ENCODE data around the gene PDXDC1.
"Not testable (repeated sequence)": the region's sequence is repeated elsewhere in the genome, so short reads cannot be mapped to it uniquely, and the experiment has no call there.

PDXDC1 gene

DNA sequence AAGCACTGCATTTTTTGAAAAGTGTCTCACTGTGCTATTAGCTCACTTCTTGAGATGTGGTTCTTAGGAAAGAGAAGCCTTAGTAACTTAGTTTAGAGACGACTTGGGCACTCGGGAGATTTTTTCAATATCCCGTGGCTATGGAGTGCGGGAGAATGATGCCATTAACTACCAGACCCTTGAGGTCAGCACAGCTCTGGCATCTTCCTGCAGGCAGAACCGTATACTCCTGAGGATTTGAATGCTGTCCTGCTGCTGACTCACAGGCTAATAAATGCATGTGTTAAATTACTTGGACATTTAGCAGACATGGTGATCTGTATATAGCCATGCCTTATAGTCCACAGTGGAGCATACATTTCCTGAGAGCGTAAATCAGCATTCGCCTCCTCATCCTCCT, 46.6 kb downstream of the PDXDC1 start:
- not testable (repeated sequence) for H3K9me3 ChIP-seq (ENCODE audit: severe bottlenecking); H3K27ac ChIP-seq; DNase-seq

DNA sequence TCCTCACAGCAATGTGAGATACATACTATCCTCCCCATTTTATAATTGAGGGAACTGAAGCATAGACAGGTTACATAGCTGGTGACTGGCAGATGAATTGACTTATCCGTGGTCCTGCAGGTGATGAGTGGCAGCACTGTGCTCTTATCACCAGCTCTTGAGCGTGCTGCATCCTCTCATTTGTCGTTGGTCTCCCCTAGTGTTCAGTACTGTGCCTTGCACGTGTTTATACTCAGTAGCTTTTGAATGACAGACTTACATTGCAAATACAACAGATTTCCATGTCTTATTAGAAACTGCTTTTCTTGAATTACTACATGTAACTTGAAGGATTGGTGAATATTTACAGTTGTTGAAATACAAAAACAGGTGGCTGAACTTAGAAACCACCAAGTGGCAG, 47.4 kb downstream of the PDXDC1 start:
- H3K36me3 ChIP-seq = peaks cover 40% of the 10 kb centered on the region
- not testable (repeated sequence) for H3K9me3 ChIP-seq (ENCODE audit: severe bottlenecking); H3K27ac ChIP-seq; H3K27me3 ChIP-seq (ENCODE audit: insufficient read depth, low read depth, severe bottlenecking); H3K4me3 ChIP-seq (ENCODE audit: low read depth, low read length)
- peak; percentile 76 for DNase-seq
- peak; percentile 80 for TF ChIP-seq CTCF (IDR thresholded peaks at IDR 0.05; ENCODE audit: low read depth, low read length)

More for the DNA sequence above, 46.6 kb downstream of the PDXDC1 start:
- peaks cover 42% of the 10 kb centered on the region for H3K36me3 ChIP-seq
- H3K4me3 ChIP-seq (ENCODE audit: low read depth, low read length); H3K27me3 ChIP-seq (ENCODE audit: insufficient read depth, low read depth, severe bottlenecking): not testable (repeated sequence)

- H3K9me3 ChIP-seq (ENCODE audit: severe bottlenecking); DNase-seq; H3K4me3 ChIP-seq (ENCODE audit: low read depth, low read length); H3K27ac ChIP-seq; H3K27me3 ChIP-seq (ENCODE audit: insufficient read depth, low read depth, severe bottlenecking): not testable (repeated sequence)
- H3K36me3 ChIP-seq = peaks cover 39% of the 10 kb centered on the region
These were observed 48.7 kb downstream of the PDXDC1 start for GRCh38 chr16:15023381-15024077.

DNA sequence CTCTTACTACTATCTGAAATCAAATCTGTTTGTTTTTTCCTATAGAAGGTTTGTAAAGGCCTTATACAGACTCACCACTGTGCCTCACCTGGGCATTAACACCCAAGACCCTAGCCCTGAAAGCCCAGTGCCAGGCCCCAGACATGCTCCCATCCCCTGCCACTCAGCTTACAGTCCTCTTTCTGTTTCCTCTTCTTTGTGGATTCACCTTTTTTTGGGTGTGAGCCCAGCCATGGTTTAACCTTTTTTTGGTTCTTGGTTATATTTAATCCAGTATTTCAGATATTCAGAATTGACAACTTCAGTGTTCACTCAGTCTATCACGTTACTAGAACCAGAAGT, 50.0 kb downstream of the PDXDC1 start:
- not testable (repeated sequence) for H3K27ac ChIP-seq
- peaks cover 34% of the 10 kb centered on the region for H3K36me3 ChIP-seq

DNA sequence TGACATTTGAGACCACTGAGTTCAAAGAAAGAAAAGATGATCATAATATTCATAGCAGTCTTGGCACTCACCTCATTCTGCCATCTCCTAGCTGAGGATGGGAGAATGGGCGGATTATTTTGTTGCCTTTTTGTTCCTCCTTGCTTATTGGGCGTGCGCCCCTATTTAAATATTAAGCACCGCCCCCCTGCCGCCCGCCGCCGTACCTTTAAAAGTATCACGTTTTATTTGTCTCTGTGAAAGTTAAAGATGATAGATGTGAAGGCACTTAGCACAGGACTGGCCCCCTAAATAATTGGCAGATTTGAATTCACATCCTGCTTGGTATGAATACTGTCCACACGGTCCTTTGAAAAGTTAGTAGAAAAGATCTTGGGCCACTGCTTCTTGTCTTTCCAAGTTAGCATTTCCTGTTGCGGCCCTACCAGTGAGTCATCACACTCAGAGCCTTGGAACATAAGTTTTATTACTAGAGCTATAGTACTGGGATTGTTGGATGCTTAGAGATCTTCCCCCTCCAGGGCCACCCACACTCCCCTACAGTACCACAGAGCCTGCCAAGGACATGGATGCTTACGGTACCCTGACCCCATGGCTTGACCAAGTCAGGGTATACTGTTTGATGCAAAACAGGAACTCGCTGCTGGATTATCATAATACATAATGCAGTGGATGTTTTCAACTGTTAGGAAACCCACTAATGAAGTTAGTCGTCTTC, 50.6 kb downstream of the PDXDC1 start:
- not testable (repeated sequence) for H3K9me3 ChIP-seq (ENCODE audit: severe bottlenecking); H3K27ac ChIP-seq; DNase-seq; H3K4me3 ChIP-seq (ENCODE audit: low read depth, low read length); H3K27me3 ChIP-seq (ENCODE audit: insufficient read depth, low read depth, severe bottlenecking)
- peaks cover 34% of the 10 kb centered on the region for H3K36me3 ChIP-seq

More for the DNA sequence above, 50.0 kb downstream of the PDXDC1 start:
- not testable (repeated sequence) for H3K4me3 ChIP-seq (ENCODE audit: low read depth, low read length); DNase-seq; H3K27me3 ChIP-seq (ENCODE audit: insufficient read depth, low read depth, severe bottlenecking); H3K9me3 ChIP-seq (ENCODE audit: severe bottlenecking)

DNA sequence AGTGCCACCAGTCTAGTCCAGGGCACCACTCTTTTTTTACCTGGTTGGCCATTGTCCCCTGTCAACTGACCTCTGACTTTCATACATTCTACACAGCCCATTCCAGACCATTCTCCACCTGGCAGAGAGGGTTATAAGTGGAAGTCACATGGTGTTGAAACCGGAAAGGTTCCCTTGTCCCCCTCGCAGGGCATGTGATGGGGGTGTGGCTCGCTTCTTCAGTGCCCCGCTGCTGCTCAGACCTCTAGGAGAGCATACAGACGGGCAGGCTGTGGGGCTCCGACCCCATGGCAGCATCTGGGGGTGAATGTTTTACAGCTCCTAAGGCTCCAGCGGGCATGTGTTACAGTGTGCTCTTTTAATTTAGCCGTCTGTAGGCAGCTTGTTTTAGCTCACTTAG, 52.2 kb downstream of the PDXDC1 start:
- peaks cover 33% of the 10 kb centered on the region for H3K36me3 ChIP-seq
- not testable (repeated sequence) for H3K4me3 ChIP-seq (ENCODE audit: low read depth, low read length); H3K27ac ChIP-seq; H3K9me3 ChIP-seq (ENCODE audit: severe bottlenecking); DNase-seq; H3K27me3 ChIP-seq (ENCODE audit: insufficient read depth, low read depth, severe bottlenecking)

GRCh38 chr16:15027503-15028344, 52.9 kb downstream of the PDXDC1 start:
- not testable (repeated sequence) for H3K27ac ChIP-seq; DNase-seq; H3K4me3 ChIP-seq (ENCODE audit: low read depth, low read length); H3K9me3 ChIP-seq (ENCODE audit: severe bottlenecking); H3K27me3 ChIP-seq (ENCODE audit: insufficient read depth, low read depth, severe bottlenecking)
- peaks cover 37% of the 10 kb centered on the region for H3K36me3 ChIP-seq

- H3K9me3 ChIP-seq (ENCODE audit: severe bottlenecking); H3K27me3 ChIP-seq (ENCODE audit: insufficient read depth, low read depth, severe bottlenecking); DNase-seq; H3K4me3 ChIP-seq (ENCODE audit: low read depth, low read length); H3K27ac ChIP-seq: not testable (repeated sequence)
- H3K36me3 ChIP-seq = peaks cover 38% of the 10 kb centered on the region
These were observed 53.5 kb downstream of the PDXDC1 start for GRCh38 chr16:15028345-15028715.

- not testable (repeated sequence) for H3K27ac ChIP-seq; H3K9me3 ChIP-seq (ENCODE audit: severe bottlenecking); H3K4me3 ChIP-seq (ENCODE audit: low read depth, low read length); H3K27me3 ChIP-seq (ENCODE audit: insufficient read depth, low read depth, severe bottlenecking); DNase-seq
- H3K36me3 ChIP-seq = peaks cover 46% of the 10 kb centered on the region
These were observed 54.2 kb downstream of the PDXDC1 start for GRCh38 chr16:15028801-15029698.

DNA sequence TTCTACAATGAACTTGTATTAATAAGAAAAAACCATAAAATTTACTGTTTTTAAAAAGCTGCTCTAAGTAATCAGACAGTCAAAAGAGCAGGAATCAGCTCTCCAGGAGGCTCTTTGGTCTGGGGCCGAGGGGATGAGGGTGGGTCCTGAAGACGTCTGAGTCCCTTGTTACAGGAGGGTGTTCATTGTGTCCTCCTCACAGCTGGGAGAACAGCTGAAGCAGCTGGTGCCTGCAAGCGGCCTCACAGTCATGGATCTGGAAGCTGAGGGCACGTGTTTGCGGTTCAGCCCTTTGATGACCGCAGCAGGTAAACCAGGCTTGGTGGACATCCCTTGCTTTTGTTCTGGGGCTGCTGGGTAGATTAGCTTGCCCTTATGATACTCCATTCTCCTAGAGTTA, 54.9 kb downstream of the PDXDC1 start:
- H3K4me3 ChIP-seq (ENCODE audit: low read depth, low read length); H3K27ac ChIP-seq; DNase-seq; H3K9me3 ChIP-seq (ENCODE audit: severe bottlenecking); H3K27me3 ChIP-seq (ENCODE audit: insufficient read depth, low read depth, severe bottlenecking): not testable (repeated sequence)
- peaks cover 49% of the 10 kb centered on the region for H3K36me3 ChIP-seq
